ENCODE results near the gene ZFP90. TPM values are rescaled to one million over a fixed set of nuclear protein-coding genes. Genes with fewer than 3 reads are reported as not detected.

Gene ZFP90
- total RNA-seq, 3 donors from 2014 or later: 12.2 to 13.4 (median 12.6) TPM

- H3K36me3 Mint-ChIP-seq (ENCODE audit: insufficient read depth): no peaks in the 10 kb centered on the region
- H3K4me1 Mint-ChIP-seq (ENCODE audit: low read depth): peaks cover 1% of the 10 kb centered on the region
- DNase-seq (peak; percentile 38), ATAC-seq (peak; percentile 84 to 97)
- no peaks in the 10 kb centered on the region for H3K27me3 Mint-ChIP-seq (ENCODE audit: low read depth)
- no peaks in the 10 kb centered on the region for H3K9me3 Mint-ChIP-seq
- H3K4me3 Mint-ChIP-seq: no peak overlapping the region
Observed at GRCh38 chr16:68590201-68590994, 51.3 kb downstream of the ZFP90 start.

- Mint-ChIP-seq H3K4me3 (no peak overlapping the region), H3K36me3 (ENCODE audit: insufficient read depth) (no peaks in the 10 kb centered on the region), H3K4me1 (ENCODE audit: low read depth) (peaks cover 1% of the 10 kb centered on the region), H3K27me3 (ENCODE audit: low read depth) (peaks cover 3% of the 10 kb centered on the region), H3K9me3 (no peaks in the 10 kb centered on the region)
- DNase-seq (no peak), ATAC-seq (no peak)
Observed at GRCh38 chr16:68592466-68593337, 53.6 kb downstream of the ZFP90 start.

GRCh38 chr16:68596266-68596665 is 57.2 kb downstream of the ZFP90 start:
- Mint-ChIP-seq H3K27me3 (ENCODE audit: low read depth) (peaks cover 3% of the 10 kb centered on the region), H3K4me1 (ENCODE audit: low read depth) (no peaks in the 10 kb centered on the region), H3K4me3 (no peak overlapping the region), H3K36me3 (ENCODE audit: insufficient read depth) (no peaks in the 10 kb centered on the region), H3K9me3 (no peaks in the 10 kb centered on the region)
- ATAC-seq (no peak), DNase-seq (no peak)

- H3K9me3 Mint-ChIP-seq: no peaks in the 10 kb centered on the region
- H3K36me3 Mint-ChIP-seq (ENCODE audit: insufficient read depth): no peaks in the 10 kb centered on the region
- DNase-seq (no peak), ATAC-seq (no peak)
- H3K4me3 Mint-ChIP-seq: no peak overlapping the region
- H3K27me3 Mint-ChIP-seq (ENCODE audit: low read depth): peaks cover 3% of the 10 kb centered on the region
- H3K4me1 Mint-ChIP-seq (ENCODE audit: low read depth): no peaks in the 10 kb centered on the region
Observed at GRCh38 chr16:68599586-68599985, 60.5 kb downstream of the ZFP90 start.

GRCh38 chr16:68605746-68606145 is 66.7 kb downstream of the ZFP90 start:
- Mint-ChIP-seq H3K9me3 (no peaks in the 10 kb centered on the region), H3K27me3 (ENCODE audit: low read depth) (no peaks in the 10 kb centered on the region), H3K4me1 (ENCODE audit: low read depth) (no peaks in the 10 kb centered on the region), H3K36me3 (ENCODE audit: insufficient read depth) (no peaks in the 10 kb centered on the region), H3K4me3 (no peak overlapping the region)
- ATAC-seq (no peak), DNase-seq (no peak)

- H3K36me3 Mint-ChIP-seq (ENCODE audit: insufficient read depth): no peaks in the 10 kb centered on the region
- no peak overlapping the region for H3K4me3 Mint-ChIP-seq
- ATAC-seq (no peak), DNase-seq (no peak)
- H3K27me3 Mint-ChIP-seq (ENCODE audit: low read depth): no peaks in the 10 kb centered on the region
- no peaks in the 10 kb centered on the region for H3K4me1 Mint-ChIP-seq (ENCODE audit: low read depth)
- H3K9me3 Mint-ChIP-seq: no peaks in the 10 kb centered on the region
Observed at GRCh38 chr16:68607443-68607842, 68.4 kb downstream of the ZFP90 start.

GRCh38 chr16:68608330-68608729 is 69.2 kb downstream of the ZFP90 start:
- DNase-seq (no peak), ATAC-seq (no peak)
- Mint-ChIP-seq H3K9me3 (peaks cover 4% of the 10 kb centered on the region), H3K27me3 (ENCODE audit: low read depth) (no peaks in the 10 kb centered on the region), H3K4me3 (no peak overlapping the region), H3K4me1 (ENCODE audit: low read depth) (no peaks in the 10 kb centered on the region), H3K36me3 (ENCODE audit: insufficient read depth) (no peaks in the 10 kb centered on the region)

GRCh38 chr16:68612996-68613395 is 73.9 kb downstream of the ZFP90 start:
- no peak for DNase-seq
- Mint-ChIP-seq H3K4me1 (ENCODE audit: low read depth) (no peaks in the 10 kb centered on the region), H3K9me3 (peaks cover 14% of the 10 kb centered on the region), H3K4me3 (no peak overlapping the region), H3K27me3 (ENCODE audit: low read depth) (peaks cover 8% of the 10 kb centered on the region), H3K36me3 (ENCODE audit: insufficient read depth) (no peaks in the 10 kb centered on the region)
- ATAC-seq: no peak

GRCh38 chr16:68617734-68618133 is 78.6 kb downstream of the ZFP90 start:
- DNase-seq (no peak), ATAC-seq (no peak)
- Mint-ChIP-seq H3K4me3 (no peak overlapping the region), H3K4me1 (ENCODE audit: low read depth) (no peaks in the 10 kb centered on the region), H3K9me3 (peaks cover 14% of the 10 kb centered on the region), H3K36me3 (ENCODE audit: insufficient read depth) (no peaks in the 10 kb centered on the region), H3K27me3 (ENCODE audit: low read depth) (peaks cover 8% of the 10 kb centered on the region)

Other genes starting within 250 kb of the ZFP90 start
- gene SLC7A6OS, start 228.3 kb upstream of the ZFP90 start, total RNA-seq: 10 to 100 TPM; 19.0 to 27.6 (median 21.5) TPM
- 10 to 100 TPM; 60.3 to 66.8 (median 63.0) TPM for gene PRMT7, start 228.3 kb upstream of the ZFP90 start, total RNA-seq
- gene SMPD3, start 90.8 kb upstream of the ZFP90 start, total RNA-seq: under 1 TPM; 0.24 to 0.71 (median 0.40) TPM
- under 1 TPM; 0.22 to 0.48 (median 0.34) TPM for gene CDH3, start 106.0 kb downstream of the ZFP90 start, total RNA-seq
- 1 to 10 TPM in 2 of 3 donors, under 1 TPM in 1; 0.71 to 1.8 (median 1.3) TPM for gene CDH1, start 198.0 kb downstream of the ZFP90 start, total RNA-seq

All from activated T-cell treated with anti-CD3 and anti-CD28 coated beads, Interleukin-2, amount 50 U/mL, for 4 hours (primary cell).